Esophagus muscularis mucosa (tissue), 4 donors: ENCODE results near the gene COL12A1. TPM values are rescaled to one million over a fixed set of nuclear protein-coding genes. Genes with fewer than 3 reads are reported as not detected.

Experiments used
- DNase-seq: peaks from one replicate; pipeline ENCODE4 v3.0.0-alpha.2; 2017; ENCODE audit errors: extremely low spot score
- H3K27ac ChIP-seq, 4 donors: fragments of 200-600 bp; sonication (generic); replicated peaks in 1 of 4; 1 replicate in 3 of 4; 2 replicates in 1 of 4; pipeline ENCODE4 v1.5.1; 2016 to 2019; ENCODE audit warnings: mild to moderate bottlenecking in 1 of 4
- H3K27me3 ChIP-seq, 4 donors: fragments of 200-600 bp; sonication (generic); one replicate each; pipeline versions ENCODE4 v1.5.1 to v1.6.0; 2016 to 2019
- H3K36me3 ChIP-seq, 4 donors: fragments of 200-600 bp; sonication (generic); one replicate each; pipeline ENCODE4 v1.5.1; 2016 to 2019
- H3K4me1 ChIP-seq, 4 donors: fragments of 200-600 bp; sonication (generic); one replicate each; pipeline ENCODE4 v1.5.1; 2016 to 2019
- H3K4me3 ChIP-seq, 4 donors: fragments of 200-600 bp; sonication (generic); 1 replicate in 2 of 4; 2 replicates in 2 of 4; pipeline ENCODE4 v1.5.1; 2016 to 2019; ENCODE audit warnings: mild to moderate bottlenecking in 4 of 4, moderate library complexity in 1 of 4
- H3K9me3 ChIP-seq, 4 donors: fragments of 200-600 bp; sonication (generic); 1 replicate in 3 of 4; 2 replicates in 1 of 4; pipeline ENCODE4 v1.5.1; 2016 to 2019
- CTCF ChIP-seq, 3 experiments: fragments of 200-600 bp in 2 of 3; fragments of 450-650 bp in 1 of 3; sonication (generic) in 2 of 3; IDR thresholded peaks; one replicate each; pipeline ENCODE4 v1.5.1; 2017 to 2019; ENCODE audit warnings: antibody characterized with exemption in 3 of 3, mild to moderate bottlenecking in 2 of 3, moderate library complexity in 1 of 3
- EP300 ChIP-seq: sonication (generic); formaldehyde crosslinking; IDR thresholded peaks from one replicate; pipeline ENCODE4 v1.6.1; 2017; ENCODE audit warnings: antibody characterized with exemption
- POLR2A ChIP-seq: fragments of 450-650 bp; IDR thresholded peaks from one replicate; pipeline ENCODE4 v1.6.1; 2017; ENCODE audit warnings: antibody characterized with exemption, moderate library complexity, mild to moderate bottlenecking, low read depth
- POLR2AphosphoS5 ChIP-seq, 2 donors: sonication (generic); formaldehyde crosslinking; IDR thresholded peaks; one replicate each; pipeline ENCODE4 v1.6.1; 2017; ENCODE audit warnings: antibody characterized with exemption in 2 of 2
- WGBS: methylation state at CpG from one replicate; pipeline ENCODE4 v1.1.5; 2018; 5-methylcytosine and 5-hydroxymethylcytosine counted together
- intact Hi-C: fragments of 100-400 bp; cut with DNase I; formaldehyde crosslinking; loops from one replicate; pipeline ENCODE4 v1.15.1; 2023
- total RNA-seq, 4 donors: library from RNA; depleted of rRNA; stranded (reverse); fragments of >200 nt; gene quantifications; one replicate each; pipeline versions ENCODE4 v1.1.0 to v1.2.1, GENCODE V29; 2016

Gene COL12A1
- total RNA-seq, 4 donors from 2014 or later, result 309 to 477 (median 376) TPM

- Histone ChIP-seq H3K4me1 (no peaks in the 10 kb centered on the region), H3K27me3 (no peaks in the 10 kb centered on the region), H3K9me3 (no peaks in the 10 kb centered on the region), H3K36me3 (no peaks in the 10 kb centered on the region), H3K4me3 (no peak overlapping the region), H3K27ac (no peak overlapping the region)
- no peak for TF ChIP-seq CTCF (IDR thresholded peaks at IDR 0.05)
- no peak for TF ChIP-seq POLR2A
- no peak for TF ChIP-seq EP300
- no peak for TF ChIP-seq POLR2AphosphoS5 (IDR thresholded peaks at IDR 0.05)
- 85% methylated on average over 1 of the region's 1 CpG for WGBS
- no peak for DNase-seq
- intact Hi-C loops, result no loop called here
These were observed 135.6 kb downstream of the COL12A1 start for GRCh38 chr6:75070244-75070643.

DNA sequence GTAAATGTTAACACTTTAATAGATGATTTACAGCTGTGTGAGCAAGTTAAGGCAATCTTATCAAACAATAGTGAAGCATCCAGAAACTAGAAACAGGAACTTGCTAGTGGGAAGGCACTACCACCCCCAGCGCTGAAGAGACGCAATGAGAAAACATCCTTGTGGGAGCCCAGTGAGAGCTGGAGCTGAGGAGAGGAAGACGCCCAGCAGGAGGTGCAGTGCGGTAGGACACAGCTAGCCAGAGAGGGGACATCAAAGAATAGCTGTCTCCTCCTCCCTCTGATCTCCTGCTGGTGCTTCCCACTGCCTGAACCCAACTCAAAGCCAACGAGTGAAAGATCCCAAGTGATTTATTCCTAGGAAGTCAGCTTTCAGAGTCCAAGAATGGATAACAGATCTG, 140.3 kb downstream of the COL12A1 start:
- Histone ChIP-seq H3K9me3 (no peaks in the 10 kb centered on the region), H3K4me1 (no peaks in the 10 kb centered on the region), H3K36me3 (no peaks in the 10 kb centered on the region), H3K27ac (no peak overlapping the region), H3K27me3 (no peaks in the 10 kb centered on the region), H3K4me3 (no peak overlapping the region)
- TF ChIP-seq POLR2AphosphoS5 (IDR thresholded peaks at IDR 0.05), result no peak
- TF ChIP-seq POLR2A, result no peak
- TF ChIP-seq CTCF (IDR thresholded peaks at IDR 0.05), result no peak
- TF ChIP-seq EP300, result no peak
- WGBS, result 39% methylated on average over 5 of the region's 5 CpGs
- intact Hi-C loops, result no loop called here
- no peak for DNase-seq

DNA sequence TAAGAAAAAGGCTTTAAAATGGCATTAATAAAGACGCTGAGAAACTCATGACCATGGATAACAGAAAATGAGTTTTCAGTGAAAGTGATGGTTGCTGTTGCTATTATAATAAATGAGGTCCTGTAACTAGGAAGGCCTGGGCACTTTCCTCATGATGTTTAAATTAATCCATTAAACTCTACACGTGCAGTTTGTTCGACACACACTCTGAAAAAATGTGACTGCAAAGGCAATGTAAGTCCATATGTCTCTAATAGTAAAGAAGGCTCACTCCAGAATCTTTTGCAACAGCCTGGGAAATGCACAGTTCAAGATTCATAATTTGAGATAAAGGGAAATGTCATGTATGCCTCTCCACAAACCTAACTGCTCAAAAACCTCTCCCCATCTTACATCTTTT, 153.4 kb downstream of the COL12A1 start:
- Histone ChIP-seq H3K27ac (no peak overlapping the region), H3K9me3 (no peaks in the 10 kb centered on the region), H3K36me3 (no peaks in the 10 kb centered on the region), H3K4me1 (peaks cover 0 to 10% (median 9%) of the 10 kb centered on the region in 4 donors), H3K4me3 (no peak overlapping the region), H3K27me3 (no peaks in the 10 kb centered on the region)
- TF ChIP-seq POLR2A (no peak), CTCF (IDR thresholded peaks at IDR 0.05) (no peak), EP300 (no peak), POLR2AphosphoS5 (IDR thresholded peaks at IDR 0.05) (no peak)
- 85% methylated on average over 3 of the region's 3 CpGs for WGBS
- DNase-seq, result no peak
- intact Hi-C loops, result no loop called here

DNA sequence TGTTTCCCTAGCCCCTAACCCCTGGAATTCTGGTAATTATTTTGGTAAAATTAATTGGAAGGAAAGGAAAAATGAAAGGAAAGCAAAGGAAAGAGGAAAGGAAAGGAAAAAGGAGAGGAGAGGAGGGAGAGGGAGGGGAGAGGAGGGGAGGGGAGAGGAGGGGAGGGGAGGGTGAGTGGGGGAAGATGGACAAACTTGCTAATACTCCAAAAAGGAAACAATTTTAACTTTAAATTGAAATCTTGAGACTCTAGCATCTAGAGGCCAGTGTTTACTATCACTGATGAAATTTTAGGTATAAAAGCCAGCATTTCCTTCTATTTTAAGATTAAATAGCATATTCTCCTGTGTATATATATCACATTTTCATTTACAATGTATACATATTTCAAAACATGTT, 156.5 kb downstream of the COL12A1 start:
- intact Hi-C loops, result no loop called here
- no peak for TF ChIP-seq CTCF (IDR thresholded peaks at IDR 0.05)

DNA sequence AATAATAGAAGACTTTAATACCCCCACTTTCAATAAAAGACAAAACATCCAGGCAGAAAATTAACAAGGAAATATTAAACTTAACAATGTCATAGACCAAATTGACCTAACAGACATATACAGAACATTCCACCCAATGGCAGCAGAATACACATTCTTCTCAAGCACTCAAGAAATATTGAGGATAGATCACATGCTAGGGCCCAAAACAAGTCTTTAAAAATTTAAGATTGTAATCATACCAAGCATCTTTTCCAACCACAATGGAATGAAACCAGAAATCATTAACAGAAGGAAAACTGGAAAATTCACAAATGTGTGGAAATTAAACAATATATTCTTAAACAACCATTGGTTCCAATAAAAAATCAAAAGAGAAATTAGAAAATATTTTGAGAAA, 161.0 kb downstream of the COL12A1 start:
- intact Hi-C loops, result no loop called here
- no peak overlapping the region for H3K4me3 ChIP-seq
- H3K36me3 ChIP-seq, result no peaks in the 10 kb centered on the region
- DNase-seq, result no peak
- peaks cover 0 to 12% (median 4%) of the 10 kb centered on the region in 4 donors for H3K9me3 ChIP-seq
- no peak for TF ChIP-seq EP300
- TF ChIP-seq POLR2AphosphoS5 (IDR thresholded peaks at IDR 0.05), result no peak
- no peak for TF ChIP-seq CTCF (IDR thresholded peaks at IDR 0.05)
- H3K27ac ChIP-seq, result no peak overlapping the region
- H3K4me1 ChIP-seq, result no peaks in the 10 kb centered on the region
- no peaks in the 10 kb centered on the region for H3K27me3 ChIP-seq

More for the DNA sequence above, 156.5 kb downstream of the COL12A1 start:
- no peak for DNase-seq
- Histone ChIP-seq H3K27me3 (no peaks in the 10 kb centered on the region), H3K36me3 (no peaks in the 10 kb centered on the region), H3K4me1 (no peaks in the 10 kb centered on the region), H3K9me3 (no peaks in the 10 kb centered on the region), H3K4me3 (no peak overlapping the region), H3K27ac (no peak overlapping the region)
